SK-N-MC (cell line): ENCODE measurements around the gene DOK3.

Source experiments
- DNase-seq: peaks from one replicate; pipeline ENCODE4 v3.0.0-alpha.2; 2011; ENCODE audit warnings: low read depth, low spot score
- H3K27ac ChIP-seq: fragments of 200-600 bp; sonication (generic); 2 replicates; pipeline ENCODE4 v1.5.1; 2016; ENCODE audit warnings: mixed run types
- H3K36me3 ChIP-seq: fragments of 200-600 bp; sonication (generic); 2 replicates; pipeline ENCODE4 v1.6.1; 2017; ENCODE audit warnings: antibody characterized with exemption, low read length, mixed read lengths; ENCODE audit not compliant: insufficient read depth
- H3K4me3 ChIP-seq: fragments of 200-600 bp; sonication (generic); 2 replicates; pipeline ENCODE4 v1.5.1; 2016
- H3K9ac ChIP-seq: fragments of 200-600 bp; sonication (generic); 2 replicates; pipeline ENCODE4 v1.8.0; 2017; ENCODE audit warnings: mixed run types, mixed read lengths; ENCODE audit not compliant: insufficient read length
- H3K9me3 ChIP-seq: fragments of 200-600 bp; sonication (generic); 2 replicates; pipeline ENCODE4 v1.6.1; 2017; ENCODE audit warnings: low read depth, mild to moderate bottlenecking, antibody characterized with exemption, low read length, moderate library complexity, mixed read lengths
- EZH2 ChIP-seq: fragments of 200-600 bp; sonication (generic); IDR thresholded peaks from one replicate; pipeline ENCODE4 v1.6.1; 2017; ENCODE audit warnings: antibody characterized with exemption
- FOXP2 ChIP-seq: optimal IDR thresholded peaks from 2 replicates; pipeline ENCODE3; 2011; ENCODE audit warnings: mild to moderate bottlenecking, moderate library complexity; ENCODE audit not compliant: insufficient read depth; ENCODE audit errors: extremely low read length, control extremely low read depth
- POLR2AphosphoS5 ChIP-seq: IDR thresholded peaks from 2 replicates; pipeline ENCODE4 v1.6.1; 2012; ENCODE audit warnings: mild to moderate bottlenecking, low read depth, low read length, borderline replicate concordance

The DOK3 gene

GRCh38 chr5:177552839-177553455 is 43.3 kb upstream of the DOK3 start:
- Histone ChIP-seq H3K9ac (peak overlapping the region; percentile 81), H3K36me3 (peaks cover 28% of the 10 kb centered on the region), H3K9me3 (no peaks in the 10 kb centered on the region), H3K4me3 (peak overlapping the region; percentile 90), H3K27ac (no peak overlapping the region)
- TF ChIP-seq FOXP2 = no peak
- no peak for TF ChIP-seq EZH2
- TF ChIP-seq POLR2AphosphoS5 = no peak
- no peak for DNase-seq

DNA sequence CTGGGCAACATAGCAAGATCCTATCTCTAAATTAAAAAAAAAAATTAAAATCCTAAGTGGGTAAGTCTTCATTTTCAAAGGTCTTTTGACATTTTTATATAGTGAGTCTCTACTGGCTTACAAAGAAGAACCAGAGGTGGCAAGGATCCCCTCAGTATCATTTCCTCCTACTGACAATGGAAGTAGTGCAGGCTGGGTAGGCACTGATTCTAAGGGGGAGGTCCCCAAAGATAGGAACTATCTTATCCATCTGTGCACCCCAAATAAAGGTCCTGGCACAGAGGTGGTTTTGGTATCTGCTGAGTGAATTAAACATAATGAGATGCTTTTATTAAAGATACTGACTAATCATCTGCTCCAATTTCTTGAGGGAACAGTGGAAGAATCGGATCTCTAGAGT is 40.5 kb upstream of the DOK3 start:
- DNase-seq = no peak
- no peak overlapping the region for H3K27ac ChIP-seq
- no peaks in the 10 kb centered on the region for H3K9me3 ChIP-seq
- TF ChIP-seq POLR2AphosphoS5 = no peak
- no peak for TF ChIP-seq FOXP2
- H3K4me3 ChIP-seq = no peak overlapping the region
- H3K9ac ChIP-seq = no peak overlapping the region
- peaks cover 28% of the 10 kb centered on the region for H3K36me3 ChIP-seq

GRCh38 chr5:177548495-177548894 is 38.9 kb upstream of the DOK3 start:
- Histone ChIP-seq H3K9ac (no peak overlapping the region), H3K4me3 (no peak overlapping the region), H3K9me3 (no peaks in the 10 kb centered on the region), H3K36me3 (peaks cover 30% of the 10 kb centered on the region), H3K27ac (no peak overlapping the region; the same call in 1 of the 2 replicates)
- no peak for DNase-seq
- TF ChIP-seq POLR2AphosphoS5 (no peak), EZH2 (no peak), FOXP2 (no peak)

GRCh38 chr5:177547736-177548135 is 38.1 kb upstream of the DOK3 start:
- DNase-seq = no peak
- H3K9me3 ChIP-seq = no peaks in the 10 kb centered on the region
- 0 out of 2 replicates have a peak overlapping the region, but pooled peaks have one; percentile 5 for H3K27ac ChIP-seq
- peaks cover 28% of the 10 kb centered on the region for H3K36me3 ChIP-seq
- no peak overlapping the region for H3K4me3 ChIP-seq
- no peak for TF ChIP-seq EZH2
- no peak for TF ChIP-seq FOXP2
- TF ChIP-seq POLR2AphosphoS5 = no peak
- no peak overlapping the region for H3K9ac ChIP-seq

DNA sequence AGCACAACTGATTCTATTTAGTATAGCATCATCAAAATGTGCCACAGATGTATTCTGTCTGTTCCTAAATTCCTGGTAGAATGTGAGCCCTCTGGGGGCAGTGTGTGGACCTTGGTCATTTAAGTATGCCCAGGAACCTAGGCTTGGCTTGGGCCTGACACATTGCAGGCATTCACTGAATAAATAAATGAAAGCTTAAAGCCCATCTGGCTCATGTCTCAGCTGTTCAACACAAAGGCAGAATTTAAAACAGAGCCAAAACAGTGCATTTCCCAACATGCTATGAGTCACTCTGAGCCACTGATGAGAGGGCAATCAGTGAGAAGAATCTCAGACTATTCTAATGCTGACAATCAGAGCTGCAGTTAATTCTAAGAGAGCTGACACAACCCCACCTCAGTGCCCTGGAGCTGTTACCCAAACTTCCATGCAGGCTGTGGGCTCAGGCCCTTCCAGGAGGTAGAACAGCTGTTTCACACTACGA is 36.7 kb upstream of the DOK3 start:
- TF ChIP-seq EZH2 (no peak), FOXP2 (no peak), POLR2AphosphoS5 (no peak)
- H3K4me3 ChIP-seq = no peak overlapping the region
- peak overlapping the region; percentile 90 for H3K27ac ChIP-seq
- H3K9ac ChIP-seq = peak overlapping the region; percentile 49
- H3K36me3 ChIP-seq = peaks cover 18% of the 10 kb centered on the region
- no peaks in the 10 kb centered on the region for H3K9me3 ChIP-seq
- no peak for DNase-seq

- DNase-seq = no peak
- H3K27ac ChIP-seq = peak overlapping the region; percentile 90
- no peaks in the 10 kb centered on the region for H3K9me3 ChIP-seq
- H3K4me3 ChIP-seq = peak overlapping the region; percentile 23; the same call in 1 of the 2 replicates
- H3K36me3 ChIP-seq = peaks cover 13% of the 10 kb centered on the region
- H3K9ac ChIP-seq = peak overlapping the region; percentile 49
- no peak for TF ChIP-seq FOXP2
- no peak for TF ChIP-seq POLR2AphosphoS5
- no peak for TF ChIP-seq EZH2
Observed at GRCh38 chr5:177545487-177546257, 36.0 kb upstream of the DOK3 start.

DNA sequence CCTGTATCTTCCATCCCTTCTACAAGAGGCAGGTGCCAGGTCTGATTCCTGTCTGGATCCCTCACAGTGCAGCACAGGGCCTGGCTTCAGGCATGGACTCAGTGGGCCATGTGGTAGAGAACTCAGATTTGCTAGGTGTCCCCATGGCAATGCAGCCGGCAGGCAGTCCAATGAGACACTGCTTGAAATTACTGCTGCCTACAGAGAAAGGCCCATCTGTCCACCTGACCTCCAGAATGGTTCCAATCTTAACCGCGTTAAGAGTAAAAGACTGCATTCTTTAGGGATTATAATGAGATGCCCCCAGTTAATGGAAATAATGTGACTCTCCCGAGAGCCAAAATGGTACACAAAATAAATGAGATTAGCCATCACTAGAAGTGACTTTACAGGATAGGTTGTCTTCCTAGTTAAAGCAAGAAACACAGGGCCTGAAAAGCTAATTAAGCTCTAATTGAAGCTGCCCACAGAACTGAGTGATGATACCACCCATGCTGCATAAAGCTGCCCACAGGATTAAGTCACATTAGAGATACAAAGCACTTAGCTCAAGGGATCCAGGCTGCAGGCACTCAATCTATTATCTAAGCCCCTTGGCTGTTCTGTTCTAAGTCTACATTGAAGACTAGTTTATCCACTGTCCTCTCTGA is 33.3 kb upstream of the DOK3 start:
- no peak overlapping the region for H3K9ac ChIP-seq
- H3K9me3 ChIP-seq = no peaks in the 10 kb centered on the region
- H3K4me3 ChIP-seq = no peak overlapping the region
- no peak overlapping the region for H3K27ac ChIP-seq
- TF ChIP-seq EZH2 (no peak), FOXP2 (no peak), POLR2AphosphoS5 (no peak)
- DNase-seq = no peak
- H3K36me3 ChIP-seq = peaks cover 20% of the 10 kb centered on the region

DNA sequence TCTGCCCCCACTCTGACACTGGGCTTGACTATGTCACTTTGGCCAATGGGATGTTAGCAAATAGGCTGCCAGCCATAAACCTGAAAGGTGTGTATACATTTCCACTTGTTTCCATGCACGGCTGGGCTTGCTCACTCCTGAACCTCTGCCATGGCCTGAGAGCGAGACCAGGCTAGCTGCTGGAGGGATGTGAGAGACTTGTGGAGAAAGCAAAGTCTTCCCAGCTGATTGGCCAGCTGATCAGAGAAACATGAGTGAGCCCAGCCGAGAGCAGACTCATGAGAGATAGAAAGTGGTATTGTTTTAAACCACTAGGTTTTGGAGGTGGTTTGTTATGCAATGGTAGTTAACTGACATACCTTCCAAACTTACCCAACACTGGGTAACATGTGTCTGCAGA is 30.8 kb upstream of the DOK3 start:
- Histone ChIP-seq H3K9ac (no peak overlapping the region), H3K4me3 (no peak overlapping the region), H3K27ac (no peak overlapping the region), H3K36me3 (peaks cover 41% of the 10 kb centered on the region), H3K9me3 (no peaks in the 10 kb centered on the region)
- DNase-seq = no peak
- no peak for TF ChIP-seq POLR2AphosphoS5
- TF ChIP-seq EZH2 = no peak
- TF ChIP-seq FOXP2 = no peak

GRCh38 chr5:177539411-177539810 is 29.8 kb upstream of the DOK3 start:
- DNase-seq = no peak
- Histone ChIP-seq H3K4me3 (no peak overlapping the region), H3K36me3 (peaks cover 45% of the 10 kb centered on the region), H3K27ac (no peak overlapping the region), H3K9ac (no peak overlapping the region), H3K9me3 (no peaks in the 10 kb centered on the region)
- no peak for TF ChIP-seq POLR2AphosphoS5
- no peak for TF ChIP-seq EZH2
- no peak for TF ChIP-seq FOXP2
